ENCODE measurements around the gene PTGR1.
"Not testable (repeated sequence)": the region's sequence is repeated elsewhere in the genome, so short reads cannot be mapped to it uniquely, and the experiment has no call there.

PTGR1 gene

DNA sequence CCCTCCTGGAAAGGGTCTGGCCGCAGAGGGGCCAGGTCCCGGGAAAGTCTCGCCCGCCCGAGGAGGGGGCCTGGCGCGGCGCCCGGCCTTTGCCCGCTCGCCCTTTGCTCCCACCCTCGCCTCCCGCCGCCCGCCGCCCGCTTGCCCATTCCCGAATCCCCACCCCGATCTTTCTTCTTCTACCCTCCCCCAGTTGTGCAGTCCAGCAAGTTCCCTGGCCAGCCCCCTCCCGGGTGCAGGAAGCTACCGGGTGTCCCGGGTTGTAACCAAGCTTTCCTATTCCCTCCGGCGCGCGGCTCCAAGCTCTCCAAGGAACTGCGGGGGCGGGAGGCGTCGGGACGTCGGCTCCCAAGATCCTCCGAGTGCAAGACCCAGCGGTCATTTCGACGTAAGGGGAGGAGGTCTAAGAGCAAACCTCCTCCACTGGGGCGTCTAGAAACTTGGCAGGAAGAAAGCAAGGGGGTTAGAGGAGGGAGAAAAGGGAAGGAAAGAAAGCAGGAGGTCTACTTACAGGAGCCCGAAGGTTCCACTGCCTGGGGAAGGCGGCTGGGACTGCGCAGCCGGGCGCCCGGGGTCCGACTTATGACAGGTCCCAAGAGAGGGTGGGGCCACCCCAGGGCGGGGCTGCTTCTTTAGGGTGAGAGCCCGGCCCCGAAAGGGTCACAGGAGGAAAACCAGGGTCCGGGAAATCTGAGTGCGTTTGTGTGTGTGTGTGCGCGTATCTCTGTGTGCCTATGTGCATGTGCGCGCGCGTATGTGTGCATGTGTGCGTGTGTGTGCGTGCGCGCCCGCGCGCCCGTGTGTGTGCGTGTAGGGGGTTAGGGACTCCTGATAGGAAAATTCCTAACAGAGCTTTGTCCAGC lies at the start of gene PTGR1:
Gene PTGR1 (minus strand): TSS at position 556 of the 863 bp plus-strand sequence. CDS start 2,225 bp downstream, outside the sequence.
- peak; percentile 90 for DNase-seq (ENCODE audit: low spot score)

- no peak for DNase-seq (ENCODE audit: low spot score)
Observed at GRCh38 chr9:111649016-111649415, 49.6 kb upstream of the PTGR1 start.

- DNase-seq (ENCODE audit: low spot score), result no peak
Observed at GRCh38 chr9:111648066-111648465, 48.6 kb upstream of the PTGR1 start.

GRCh38 chr9:111646417-111646816 lies 47.0 kb upstream of the PTGR1 start:
- DNase-seq (ENCODE audit: low spot score), result no peak

DNA sequence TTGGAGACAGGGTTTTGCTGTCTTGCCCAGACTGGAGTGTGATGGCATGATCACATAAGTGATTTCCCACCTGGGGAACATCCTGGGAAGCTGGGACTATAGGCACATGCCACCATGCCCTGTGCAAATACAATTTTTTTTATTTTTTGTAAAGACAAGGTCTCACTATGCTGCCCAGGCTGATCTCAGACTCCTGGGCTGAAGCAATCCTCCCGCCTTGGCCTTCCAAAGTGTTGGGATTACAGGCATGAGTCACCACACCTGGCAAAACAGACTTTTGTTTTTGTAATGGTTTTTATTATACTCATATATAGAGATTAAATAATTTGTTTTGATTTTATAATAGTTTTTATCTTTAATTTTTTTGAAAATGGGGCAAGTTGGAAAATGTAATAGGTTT lies 46.4 kb upstream of the PTGR1 start:
- DNase-seq (ENCODE audit: low spot score), result no peak

GRCh38 chr9:111644195-111644772 lies 44.8 kb upstream of the PTGR1 start:
- no peak for DNase-seq (ENCODE audit: low spot score)

DNA sequence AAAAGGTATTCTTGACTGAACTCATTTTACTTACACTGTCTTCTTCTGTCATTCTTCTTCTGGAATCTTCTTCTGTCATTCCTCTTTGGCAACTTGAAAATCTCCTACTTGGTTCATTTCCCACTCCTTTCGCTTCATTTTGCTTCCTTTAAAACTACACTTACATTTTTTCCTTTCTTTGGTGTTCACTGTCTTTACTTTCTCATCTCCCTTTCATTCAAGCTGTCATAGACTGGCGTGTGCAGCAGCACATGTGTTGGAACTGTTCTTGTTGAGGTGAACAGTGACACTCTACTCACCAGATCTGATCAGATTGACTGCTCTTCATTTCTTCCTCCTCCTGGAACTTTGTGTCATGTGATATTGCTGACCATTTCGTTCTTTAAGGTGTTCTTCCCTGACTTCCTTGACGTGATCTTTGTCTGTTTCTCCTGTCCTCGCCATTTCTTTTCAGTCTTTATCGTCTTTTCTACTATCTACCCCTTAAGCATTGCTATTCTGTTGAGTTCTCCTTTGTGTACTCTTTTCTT lies 38.0 kb upstream of the PTGR1 start:
- no peak for DNase-seq (ENCODE audit: low spot score)

DNA sequence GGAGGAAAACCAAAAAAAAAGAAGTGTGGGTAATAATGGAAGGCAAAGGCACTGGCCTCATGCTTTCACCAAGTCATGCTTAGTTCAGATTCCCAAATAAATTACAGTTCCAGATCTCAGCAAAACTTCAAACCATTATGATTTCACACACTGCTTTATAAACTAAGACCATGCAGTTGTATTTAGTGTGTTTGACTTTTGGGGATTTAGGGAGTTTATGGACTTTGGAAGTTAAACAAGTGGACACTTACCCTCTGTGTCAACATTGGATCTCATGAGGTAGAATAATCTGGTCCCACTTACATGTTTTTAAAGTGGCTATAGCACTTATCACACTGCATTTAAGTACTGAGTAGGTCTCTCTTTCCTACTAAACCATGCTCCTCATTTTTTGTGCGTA lies 35.4 kb upstream of the PTGR1 start:
- no peak for DNase-seq (ENCODE audit: low spot score)

DNA sequence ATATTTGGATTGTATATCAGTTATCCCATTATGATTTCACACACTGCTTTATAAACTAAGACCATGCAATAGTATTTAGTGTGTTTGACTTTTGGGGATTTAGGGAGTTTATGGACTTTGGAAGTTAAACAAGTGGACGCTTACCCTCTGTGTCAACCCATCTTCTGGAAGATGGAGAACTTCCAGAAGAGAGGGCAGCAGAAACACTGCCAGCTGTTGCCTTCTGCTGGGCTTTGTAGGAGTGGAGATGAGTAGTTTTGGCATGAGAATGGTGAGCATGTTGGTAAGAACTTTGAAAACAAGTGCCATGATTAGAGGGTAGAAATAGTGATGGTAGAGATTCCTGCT lies 33.9 kb upstream of the PTGR1 start:
- no peak for DNase-seq (ENCODE audit: low spot score)

DNA sequence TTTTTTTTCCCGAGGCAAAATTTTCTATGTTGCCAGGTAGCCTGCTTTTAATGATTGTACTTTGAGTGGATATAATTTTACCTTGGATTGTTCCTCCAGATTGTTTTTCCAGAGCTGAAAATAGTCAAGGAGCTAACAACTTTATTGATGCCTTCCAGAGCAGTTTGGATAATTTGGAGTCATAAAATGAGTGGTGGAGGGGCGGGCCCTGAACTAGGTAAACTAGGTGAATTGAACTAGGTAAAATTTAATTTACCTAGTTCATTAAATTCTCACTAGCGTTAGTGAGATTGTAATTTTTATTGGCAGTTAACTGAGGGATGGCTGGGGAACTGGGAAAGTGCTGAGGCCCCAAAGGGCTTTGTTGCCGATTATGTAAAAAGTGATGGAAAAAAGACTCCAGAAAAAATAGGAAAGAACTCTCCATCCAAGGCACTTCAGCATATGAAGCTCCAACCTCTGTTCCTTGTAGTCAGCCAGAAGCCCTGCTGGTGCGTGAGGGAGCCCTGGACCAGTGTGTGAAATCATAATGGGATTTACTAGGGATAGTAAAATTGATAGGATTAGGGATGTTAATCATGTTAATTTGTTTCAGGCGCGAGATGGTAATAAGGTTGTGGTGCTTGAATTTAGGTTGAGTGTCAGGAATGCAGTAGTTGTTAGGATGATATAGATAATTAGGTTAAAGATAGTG lies 33.4 kb upstream of the PTGR1 start:
- DNase-seq (ENCODE audit: low spot score), result no peak

GRCh38 chr9:111632060-111632459 lies 32.6 kb upstream of the PTGR1 start:
- no peak for DNase-seq (ENCODE audit: low spot score)

- peak; percentile 99 for DNase-seq (ENCODE audit: low spot score)
Observed at GRCh38 chr9:111631214-111631971, 31.9 kb upstream of the PTGR1 start, which contains the start of gene DNAJC25. DNAJC25 (plus strand) TSS chr9:111631334; CDS start chr9:111631408, 74 bp downstream.

DNA sequence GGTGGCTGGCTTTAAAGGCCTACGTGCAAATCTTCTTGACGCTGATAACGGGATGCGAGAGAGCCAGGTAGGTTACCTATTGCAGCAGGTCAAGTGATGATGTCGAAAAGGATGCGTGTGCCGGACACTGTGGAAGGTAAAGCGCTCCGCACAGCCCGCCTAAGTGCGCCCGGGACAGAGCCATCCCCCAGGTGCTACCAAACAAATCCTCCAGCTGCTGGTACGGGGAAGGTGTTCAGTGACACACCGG lies 31.4 kb upstream of the PTGR1 start:
- DNase-seq (ENCODE audit: low spot score), result no peak

- DNase-seq (ENCODE audit: low spot score), result no peak
Observed at GRCh38 chr9:111630182-111630963, 30.9 kb upstream of the PTGR1 start.

- no peak for DNase-seq (ENCODE audit: low spot score)
Observed at GRCh38 chr9:111628411-111628810, 29.0 kb upstream of the PTGR1 start.

- no peak for DNase-seq (ENCODE audit: low spot score)
Observed at GRCh38 chr9:111627260-111627963, 28.0 kb upstream of the PTGR1 start.

DNA sequence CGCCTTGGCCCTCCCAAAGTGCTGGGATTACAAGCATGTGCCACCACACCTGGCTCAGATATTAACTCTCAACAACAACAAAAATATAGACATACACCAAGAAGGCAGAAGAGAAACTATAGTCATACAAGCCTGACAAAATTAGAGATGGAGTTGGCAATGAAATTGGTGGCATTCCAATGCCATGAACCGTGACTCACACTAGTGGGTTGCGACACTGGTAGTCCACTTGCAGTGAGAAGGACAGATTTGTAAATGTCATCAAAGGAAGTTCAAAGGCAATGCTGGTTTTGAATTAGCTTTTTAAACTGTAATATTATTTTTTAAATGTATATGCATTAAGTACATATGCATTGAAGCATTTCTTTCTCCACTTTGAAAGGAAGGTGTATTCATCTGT lies 23.2 kb upstream of the PTGR1 start:
- peak; percentile 85 for DNase-seq (ENCODE audit: low spot score)

- DNase-seq (ENCODE audit: low spot score), result no peak
Observed at GRCh38 chr9:111621895-111622480, 22.5 kb upstream of the PTGR1 start.

- not testable (repeated sequence) for DNase-seq (ENCODE audit: low spot score)
Observed at GRCh38 chr9:111617349-111617748, 17.9 kb upstream of the PTGR1 start.

GRCh38 chr9:111615928-111616327 lies 16.5 kb upstream of the PTGR1 start:
- DNase-seq (ENCODE audit: low spot score), result no peak

All from kidney tubule cell (primary cell).